ENCODE measurements around the gene FAIM2.

The FAIM2 gene

GRCh38 chr12:49842519-49843352, 61.0 kb downstream of the FAIM2 start, which contains the start of gene BCDIN3D (continued):
- TF ChIP-seq, protein P1, sequence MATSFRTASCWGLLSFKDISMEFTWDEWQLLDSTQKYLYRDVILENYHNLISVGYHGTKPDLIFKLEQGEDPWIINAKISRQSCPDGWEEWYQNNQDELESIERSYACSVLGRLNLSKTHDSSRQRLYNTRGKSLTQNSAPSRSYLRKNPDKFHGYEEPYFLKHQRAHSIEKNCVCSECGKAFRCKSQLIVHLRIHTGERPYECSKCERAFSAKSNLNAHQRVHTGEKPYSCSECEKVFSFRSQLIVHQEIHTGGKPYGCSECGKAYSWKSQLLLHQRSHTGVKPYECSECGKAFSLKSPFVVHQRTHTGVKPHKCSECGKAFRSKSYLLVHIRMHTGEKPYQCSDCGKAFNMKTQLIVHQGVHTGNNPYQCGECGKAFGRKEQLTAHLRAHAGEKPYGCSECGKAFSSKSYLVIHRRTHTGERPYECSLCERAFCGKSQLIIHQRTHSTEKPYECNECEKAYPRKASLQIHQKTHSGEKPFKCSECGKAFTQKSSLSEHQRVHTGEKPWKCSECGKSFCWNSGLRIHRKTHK (tag by site-specific recombination; IDR thresholded peaks at IDR 0.05): no peak
- TF ChIP-seq ZNF248 (tag by site-specific recombination; IDR thresholded peaks at IDR 0.05) (no peak), ZNF544 (tag by site-specific recombination; IDR thresholded peaks at IDR 0.05) (no peak), TRIM28 (IDR thresholded peaks at IDR 0.05; ENCODE audit: borderline replicate concordance, low read length) (no peak), ZNF624 (tag by site-specific recombination; IDR thresholded peaks at IDR 0.05) (no peak), ZNF404 (tag by site-specific recombination; IDR thresholded peaks at IDR 0.05) (no peak), REST (tag by site-specific recombination; IDR thresholded peaks at IDR 0.05) (peak; percentile 96), ZEB2 (tag by site-specific recombination; IDR thresholded peaks at IDR 0.05) (peak; percentile 60; the same call in 1 of the 2 replicates), ZNF830 (tag by site-specific recombination; IDR thresholded peaks at IDR 0.05; ENCODE audit: low read depth) (no peak), ZNF473 (tag by site-specific recombination; IDR thresholded peaks at IDR 0.05) (no peak), ZBTB8A (tag by site-specific recombination; IDR thresholded peaks at IDR 0.05) (peak; percentile 44; the same call in 1 of the 2 replicates), REPIN1 (tag by site-specific recombination; IDR thresholded peaks at IDR 0.05; ENCODE audit: low read depth) (no peak), ZNF776 (tag by site-specific recombination; IDR thresholded peaks at IDR 0.05; ENCODE audit: borderline replicate concordance) (no peak), ZBTB20 (tag by site-specific recombination; IDR thresholded peaks at IDR 0.05) (peak; percentile 97), ZFP69B (tag by site-specific recombination; IDR thresholded peaks at IDR 0.05) (no peak), SETDB1 (IDR thresholded peaks at IDR 0.05; ENCODE audit: insufficient read length, low read length) (no peak), ZNF274 (IDR thresholded peaks at IDR 0.05; ENCODE audit: low read length) (no peak), ZNF274 (tag by site-specific recombination; IDR thresholded peaks at IDR 0.05; ENCODE audit: borderline replicate concordance) (no peak), ZNF560 (tag by site-specific recombination; IDR thresholded peaks at IDR 0.05; ENCODE audit: borderline replicate concordance) (no peak), ZNF785 (tag by site-specific recombination; IDR thresholded peaks at IDR 0.05) (no peak), BCL11A (tag by site-specific recombination; IDR thresholded peaks at IDR 0.05; ENCODE audit: low read depth) (no peak), ZNF18 (tag by site-specific recombination; IDR thresholded peaks at IDR 0.05) (no peak), ATF2 (tag by site-specific recombination; IDR thresholded peaks at IDR 0.05; ENCODE audit: low read depth) (no peak), ZNF571 (tag by site-specific recombination; IDR thresholded peaks at IDR 0.05) (no peak), ZNF433 (tag by site-specific recombination; IDR thresholded peaks at IDR 0.05; ENCODE audit: low read depth) (no peak), ZNF701 (tag by site-specific recombination; IDR thresholded peaks at IDR 0.05) (no peak)
- TF ChIP-seq, protein P2, sequence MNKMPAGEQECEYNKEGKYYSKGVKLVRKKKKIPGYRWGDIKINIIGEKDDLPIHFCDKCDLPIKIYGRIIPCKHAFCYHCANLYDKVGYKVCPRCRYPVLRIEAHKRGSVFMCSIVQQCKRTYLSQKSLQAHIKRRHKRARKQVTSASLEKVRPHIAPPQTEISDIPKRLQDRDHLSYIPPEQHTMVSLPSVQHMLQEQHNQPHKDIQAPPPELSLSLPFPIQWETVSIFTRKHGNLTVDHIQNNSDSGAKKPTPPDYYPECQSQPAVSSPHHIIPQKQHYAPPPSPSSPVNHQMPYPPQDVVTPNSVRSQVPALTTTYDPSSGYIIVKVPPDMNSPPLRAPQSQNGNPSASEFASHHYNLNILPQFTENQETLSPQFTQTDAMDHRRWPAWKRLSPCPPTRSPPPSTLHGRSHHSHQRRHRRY (tag by site-specific recombination; IDR thresholded peaks at IDR 0.05): no peak
- TF ChIP-seq, protein P3, sequence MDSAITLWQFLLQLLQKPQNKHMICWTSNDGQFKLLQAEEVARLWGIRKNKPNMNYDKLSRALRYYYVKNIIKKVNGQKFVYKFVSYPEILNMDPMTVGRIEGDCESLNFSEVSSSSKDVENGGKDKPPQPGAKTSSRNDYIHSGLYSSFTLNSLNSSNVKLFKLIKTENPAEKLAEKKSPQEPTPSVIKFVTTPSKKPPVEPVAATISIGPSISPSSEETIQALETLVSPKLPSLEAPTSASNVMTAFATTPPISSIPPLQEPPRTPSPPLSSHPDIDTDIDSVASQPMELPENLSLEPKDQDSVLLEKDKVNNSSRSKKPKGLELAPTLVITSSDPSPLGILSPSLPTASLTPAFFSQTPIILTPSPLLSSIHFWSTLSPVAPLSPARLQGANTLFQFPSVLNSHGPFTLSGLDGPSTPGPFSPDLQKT (IDR thresholded peaks at IDR 0.05; ENCODE audit: borderline replicate concordance, low read depth, low read length): no peak
- TF ChIP-seq, protein P4, sequence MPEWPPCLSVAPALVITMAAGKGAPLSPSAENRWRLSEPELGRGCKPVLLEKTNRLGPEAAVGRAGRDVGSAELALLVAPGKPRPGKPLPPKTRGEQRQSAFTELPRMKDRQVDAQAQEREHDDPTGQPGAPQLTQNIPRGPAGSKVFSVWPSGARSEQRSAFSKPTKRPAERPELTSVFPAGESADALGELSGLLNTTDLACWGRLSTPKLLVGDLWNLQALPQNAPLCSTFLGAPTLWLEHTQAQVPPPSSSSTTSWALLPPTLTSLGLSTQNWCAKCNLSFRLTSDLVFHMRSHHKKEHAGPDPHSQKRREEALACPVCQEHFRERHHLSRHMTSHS (tag by site-specific recombination; IDR thresholded peaks at IDR 0.05): no peak

Data from HEK293 (cell line).